ENCODE measurements around the gene MICAL3. TPM values are rescaled to one million over a fixed set of nuclear protein-coding genes. Genes with fewer than 3 reads are reported as not detected.

MICAL3 gene, protein sequence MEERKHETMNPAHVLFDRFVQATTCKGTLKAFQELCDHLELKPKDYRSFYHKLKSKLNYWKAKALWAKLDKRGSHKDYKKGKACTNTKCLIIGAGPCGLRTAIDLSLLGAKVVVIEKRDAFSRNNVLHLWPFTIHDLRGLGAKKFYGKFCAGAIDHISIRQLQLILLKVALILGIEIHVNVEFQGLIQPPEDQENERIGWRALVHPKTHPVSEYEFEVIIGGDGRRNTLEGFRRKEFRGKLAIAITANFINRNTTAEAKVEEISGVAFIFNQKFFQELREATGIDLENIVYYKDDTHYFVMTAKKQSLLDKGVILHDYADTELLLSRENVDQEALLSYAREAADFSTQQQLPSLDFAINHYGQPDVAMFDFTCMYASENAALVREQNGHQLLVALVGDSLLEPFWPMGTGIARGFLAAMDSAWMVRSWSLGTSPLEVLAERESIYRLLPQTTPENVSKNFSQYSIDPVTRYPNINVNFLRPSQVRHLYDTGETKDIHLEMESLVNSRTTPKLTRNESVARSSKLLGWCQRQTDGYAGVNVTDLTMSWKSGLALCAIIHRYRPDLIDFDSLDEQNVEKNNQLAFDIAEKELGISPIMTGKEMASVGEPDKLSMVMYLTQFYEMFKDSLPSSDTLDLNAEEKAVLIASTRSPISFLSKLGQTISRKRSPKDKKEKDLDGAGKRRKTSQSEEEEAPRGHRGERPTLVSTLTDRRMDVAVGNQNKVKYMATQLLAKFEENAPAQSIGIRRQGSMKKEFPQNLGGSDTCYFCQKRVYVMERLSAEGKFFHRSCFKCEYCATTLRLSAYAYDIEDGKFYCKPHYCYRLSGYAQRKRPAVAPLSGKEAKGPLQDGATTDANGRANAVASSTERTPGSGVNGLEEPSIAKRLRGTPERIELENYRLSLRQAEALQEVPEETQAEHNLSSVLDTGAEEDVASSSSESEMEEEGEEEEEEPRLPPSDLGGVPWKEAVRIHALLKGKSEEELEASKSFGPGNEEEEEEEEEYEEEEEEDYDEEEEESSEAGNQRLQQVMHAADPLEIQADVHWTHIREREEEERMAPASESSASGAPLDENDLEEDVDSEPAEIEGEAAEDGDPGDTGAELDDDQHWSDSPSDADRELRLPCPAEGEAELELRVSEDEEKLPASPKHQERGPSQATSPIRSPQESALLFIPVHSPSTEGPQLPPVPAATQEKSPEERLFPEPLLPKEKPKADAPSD (N-terminal part only)
- 20.4 TPM for polyA plus RNA-seq (2012; ENCODE audit: insufficient read length, low read depth)

DNA sequence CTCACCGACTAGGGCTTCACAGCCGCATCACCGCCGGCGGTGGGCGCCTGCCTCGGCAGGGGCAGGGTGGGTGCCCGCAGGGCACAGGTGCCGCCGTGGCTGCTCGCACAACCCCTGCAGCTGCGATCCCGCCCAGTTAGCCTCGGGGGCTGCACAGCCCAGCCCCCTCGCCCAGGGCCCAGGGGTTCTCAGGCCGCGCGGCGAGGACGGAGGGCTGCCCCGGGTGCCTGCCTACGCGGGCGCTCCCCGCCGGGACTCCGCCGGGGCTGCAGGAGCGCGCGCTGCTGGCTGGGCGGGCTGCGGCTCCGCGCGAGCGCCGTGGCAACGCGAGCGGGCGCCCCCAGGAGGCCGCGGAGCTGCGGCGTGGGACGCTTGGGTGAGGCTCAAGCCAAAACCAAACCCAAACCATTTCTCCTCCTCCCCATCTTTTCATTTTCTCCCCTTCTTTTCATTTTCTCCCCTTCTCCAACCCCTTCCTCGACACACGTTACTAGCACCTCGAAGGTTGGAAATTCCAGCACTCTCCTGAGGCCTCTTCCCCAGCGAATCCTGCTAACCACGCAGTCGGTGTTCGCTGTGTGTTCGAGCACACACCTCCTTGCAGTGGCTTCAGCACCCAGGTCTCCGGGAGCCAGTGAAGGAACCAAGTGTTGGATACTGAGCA is at the start of gene MICAL3:
MICAL3 (minus strand) TSS at position 286 of the 664 bp plus-strand sequence. CDS start 117,749 bp downstream, outside the sequence.
- TF ChIP-seq POLR2AphosphoS5 (IDR thresholded peaks at IDR 0.05; ENCODE audit: low read depth, low read length) (no peak), TAF1 (IDR thresholded peaks at IDR 0.05; ENCODE audit: borderline replicate concordance, insufficient read depth, low read length) (no peak), SIN3A (IDR thresholded peaks at IDR 0.05; ENCODE audit: borderline replicate concordance, insufficient read depth, low read length) (no peak), FOXP2 (optimal IDR thresholded peaks at IDR 0.05; ENCODE audit: borderline replicate concordance, extremely low read depth, extremely low read length, insufficient read depth) (no peak)
- TF ChIP-seq, protein P1, sequence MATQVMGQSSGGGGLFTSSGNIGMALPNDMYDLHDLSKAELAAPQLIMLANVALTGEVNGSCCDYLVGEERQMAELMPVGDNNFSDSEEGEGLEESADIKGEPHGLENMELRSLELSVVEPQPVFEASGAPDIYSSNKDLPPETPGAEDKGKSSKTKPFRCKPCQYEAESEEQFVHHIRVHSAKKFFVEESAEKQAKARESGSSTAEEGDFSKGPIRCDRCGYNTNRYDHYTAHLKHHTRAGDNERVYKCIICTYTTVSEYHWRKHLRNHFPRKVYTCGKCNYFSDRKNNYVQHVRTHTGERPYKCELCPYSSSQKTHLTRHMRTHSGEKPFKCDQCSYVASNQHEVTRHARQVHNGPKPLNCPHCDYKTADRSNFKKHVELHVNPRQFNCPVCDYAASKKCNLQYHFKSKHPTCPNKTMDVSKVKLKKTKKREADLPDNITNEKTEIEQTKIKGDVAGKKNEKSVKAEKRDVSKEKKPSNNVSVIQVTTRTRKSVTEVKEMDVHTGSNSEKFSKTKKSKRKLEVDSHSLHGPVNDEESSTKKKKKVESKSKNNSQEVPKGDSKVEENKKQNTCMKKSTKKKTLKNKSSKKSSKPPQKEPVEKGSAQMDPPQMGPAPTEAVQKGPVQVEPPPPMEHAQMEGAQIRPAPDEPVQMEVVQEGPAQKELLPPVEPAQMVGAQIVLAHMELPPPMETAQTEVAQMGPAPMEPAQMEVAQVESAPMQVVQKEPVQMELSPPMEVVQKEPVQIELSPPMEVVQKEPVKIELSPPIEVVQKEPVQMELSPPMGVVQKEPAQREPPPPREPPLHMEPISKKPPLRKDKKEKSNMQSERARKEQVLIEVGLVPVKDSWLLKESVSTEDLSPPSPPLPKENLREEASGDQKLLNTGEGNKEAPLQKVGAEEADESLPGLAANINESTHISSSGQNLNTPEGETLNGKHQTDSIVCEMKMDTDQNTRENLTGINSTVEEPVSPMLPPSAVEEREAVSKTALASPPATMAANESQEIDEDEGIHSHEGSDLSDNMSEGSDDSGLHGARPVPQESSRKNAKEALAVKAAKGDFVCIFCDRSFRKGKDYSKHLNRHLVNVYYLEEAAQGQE (IDR thresholded peaks at IDR 0.05; ENCODE audit: insufficient read depth in 1 of 2, low read depth in 2 of 2, low read length in 2 of 2): no peak

DNA sequence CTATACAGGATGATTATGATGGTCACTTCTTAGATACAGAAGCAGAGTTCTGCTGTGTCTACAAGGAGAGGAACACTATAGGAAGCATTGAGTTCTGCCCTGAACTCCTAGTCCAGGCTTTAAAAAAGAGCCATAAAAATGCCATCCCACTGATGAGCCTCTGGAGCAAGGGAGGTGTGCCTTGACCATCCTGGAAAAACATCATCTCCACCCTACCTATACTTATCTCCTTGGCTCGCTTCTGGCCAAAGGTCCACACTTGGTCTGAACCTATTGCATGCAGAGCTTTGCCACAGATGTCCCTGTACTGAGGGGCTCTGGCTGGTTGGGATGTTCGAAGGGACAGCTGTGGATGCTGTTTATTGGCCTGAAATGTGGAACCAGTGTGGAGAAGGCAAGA is 49.1 kb upstream of the MICAL3 start:
- TF ChIP-seq, protein P1 (IDR thresholded peaks at IDR 0.05; ENCODE audit: insufficient read depth in 1 of 2, low read depth in 2 of 2, low read length in 2 of 2): no peak
- TF ChIP-seq POLR2AphosphoS5 (IDR thresholded peaks at IDR 0.05; ENCODE audit: low read depth, low read length) (no peak), FOXP2 (optimal IDR thresholded peaks at IDR 0.05; ENCODE audit: borderline replicate concordance, extremely low read depth, extremely low read length, insufficient read depth) (no peak), SIN3A (IDR thresholded peaks at IDR 0.05; ENCODE audit: borderline replicate concordance, insufficient read depth, low read length) (no peak), TAF1 (IDR thresholded peaks at IDR 0.05; ENCODE audit: borderline replicate concordance, insufficient read depth, low read length) (no peak)

DNA sequence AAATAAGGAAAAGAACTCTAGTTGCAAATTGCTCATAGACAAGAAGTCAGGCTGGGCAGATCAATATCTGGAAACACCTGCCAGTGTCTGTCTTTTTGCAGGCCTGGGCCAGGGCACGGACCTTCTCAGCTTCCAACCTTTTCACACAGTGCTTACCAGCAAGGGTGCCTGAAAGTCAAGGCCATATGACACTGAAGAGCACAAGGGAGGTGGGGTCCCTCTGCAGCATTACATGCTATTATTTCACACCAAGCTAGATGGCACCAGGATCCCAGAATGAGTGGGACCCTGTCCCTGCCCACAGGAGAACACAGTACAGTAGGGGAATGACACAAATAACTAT is 47.6 kb upstream of the MICAL3 start:
- TF ChIP-seq, protein P1 (IDR thresholded peaks at IDR 0.05; ENCODE audit: insufficient read depth in 1 of 2, low read depth in 2 of 2, low read length in 2 of 2): no peak
- no peak for TF ChIP-seq FOXP2 (optimal IDR thresholded peaks at IDR 0.05; ENCODE audit: borderline replicate concordance, extremely low read depth, extremely low read length, insufficient read depth)
- TF ChIP-seq TAF1 (IDR thresholded peaks at IDR 0.05; ENCODE audit: borderline replicate concordance, insufficient read depth, low read length): no peak
- TF ChIP-seq SIN3A (IDR thresholded peaks at IDR 0.05; ENCODE audit: borderline replicate concordance, insufficient read depth, low read length): no peak
- TF ChIP-seq POLR2AphosphoS5 (IDR thresholded peaks at IDR 0.05; ENCODE audit: low read depth, low read length): no peak

DNA sequence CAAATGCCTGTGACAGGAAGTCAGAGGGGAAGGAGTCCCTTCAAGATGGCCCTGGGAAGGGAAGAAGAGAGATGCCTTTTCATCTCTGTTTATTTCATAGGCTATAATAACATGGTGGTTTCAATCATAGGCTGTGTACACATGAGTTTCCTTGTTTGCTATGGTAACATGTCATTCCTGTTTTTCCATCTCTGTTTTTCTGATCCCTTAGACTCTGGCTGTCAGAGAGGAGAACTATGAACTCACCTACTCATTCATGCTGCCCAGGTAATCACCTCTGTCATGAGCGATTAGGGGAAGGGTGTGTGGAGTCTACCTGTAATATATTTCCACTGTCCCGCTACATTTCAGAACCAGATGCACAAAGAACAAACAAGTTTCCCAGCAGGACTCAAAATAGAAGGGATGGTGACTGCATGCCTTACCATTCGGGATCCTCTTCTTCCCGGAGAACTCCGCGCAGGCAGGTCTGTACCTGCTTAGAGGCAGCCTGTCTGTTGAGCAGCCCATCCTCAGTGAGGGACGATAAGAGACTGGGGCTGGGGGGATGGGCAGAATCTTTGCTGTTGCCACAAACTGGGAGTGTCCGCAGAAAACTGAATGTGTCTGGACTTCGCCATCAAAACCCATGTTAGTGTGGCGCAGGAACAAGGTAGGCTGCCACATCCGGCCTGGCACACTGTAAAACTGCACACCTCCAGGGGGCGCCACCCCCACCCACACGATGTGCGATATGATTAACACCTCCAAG is 46.4 kb upstream of the MICAL3 start:
- TF ChIP-seq FOXP2 (optimal IDR thresholded peaks at IDR 0.05; ENCODE audit: borderline replicate concordance, extremely low read depth, extremely low read length, insufficient read depth) (no peak), POLR2AphosphoS5 (IDR thresholded peaks at IDR 0.05; ENCODE audit: low read depth, low read length) (no peak), TAF1 (IDR thresholded peaks at IDR 0.05; ENCODE audit: borderline replicate concordance, insufficient read depth, low read length) (no peak), SIN3A (IDR thresholded peaks at IDR 0.05; ENCODE audit: borderline replicate concordance, insufficient read depth, low read length) (no peak)
- TF ChIP-seq, protein P1 (IDR thresholded peaks at IDR 0.05; ENCODE audit: insufficient read depth in 1 of 2, low read depth in 2 of 2, low read length in 2 of 2): no peak

Data from PFSK-1 (cell line).